CD8-positive, alpha-beta memory T cell (primary cell): Measurements from ENCODE around the gene HDAC8. TPM values are rescaled to one million over a fixed set of nuclear protein-coding genes. Genes with fewer than 3 reads are reported as not detected.

Experiments used
- CTCF ChIA-PET: fragments of 350-600 bp; sonication (Branson Sonifier 250); formaldehyde crosslinking; loops from one replicate; lab custom pipeline; 2021; ENCODE audit warnings: antibody characterized with exemption; lab: Charles Lee
- POLR2A ChIA-PET: fragments of 350-600 bp; sonication (Branson Sonifier 250); formaldehyde crosslinking; loops from one replicate; lab custom pipeline; 2021; ENCODE audit warnings: antibody characterized with exemption; lab: Charles Lee
- DNase-seq, 5 donors: peaks; one replicate each; pipeline versions ENCODE4 v3.0.0 to v3.0.0-alpha.2; 2020 to 2022; ENCODE audit warnings: mixed read lengths in 1 of 5
- H3K27ac ChIP-seq: one replicate; pipeline ENCODE4 v1.7.0; 2013; ENCODE audit warnings: low read depth, mild to moderate bottlenecking, low read length, moderate library complexity
- H3K27me3 ChIP-seq: 2 replicates; pipeline ENCODE4 v1.7.0; 2013; ENCODE audit warnings: low read length, mild to moderate bottlenecking; ENCODE audit not compliant: insufficient read depth, poor library complexity, severe bottlenecking
- H3K36me3 ChIP-seq: 2 replicates; pipeline ENCODE4 v1.7.0; 2013; ENCODE audit warnings: mild to moderate bottlenecking, low read length, moderate library complexity; ENCODE audit not compliant: insufficient read depth
- H3K4me1 ChIP-seq: 2 replicates; pipeline ENCODE4 v1.7.0; 2013; ENCODE audit warnings: mild to moderate bottlenecking, low read length, moderate library complexity; ENCODE audit not compliant: insufficient read depth
- H3K4me3 ChIP-seq: 2 replicates; pipeline ENCODE4 v1.7.0; 2013; ENCODE audit warnings: mild to moderate bottlenecking, low read length
- H3K9me3 ChIP-seq: 2 replicates; pipeline ENCODE4 v1.7.0; 2013; ENCODE audit warnings: mild to moderate bottlenecking, low read length
- H3K27ac Mint-ChIP-seq, 8 donors: one replicate each; pipeline ENCODE4 v1.8.0; 2020 to 2021; ENCODE audit warnings: mixed read lengths in 8 of 8, mild to moderate bottlenecking in 6 of 8, inconsistent platforms in 3 of 8, moderate library complexity in 3 of 8
- H3K27me3 Mint-ChIP-seq, 2 donors: one replicate each; pipeline ENCODE4 v1.8.0; 2020 to 2021; ENCODE audit warnings: mixed read lengths in 2 of 2, mild to moderate bottlenecking in 1 of 2, moderate library complexity in 1 of 2
- H3K36me3 Mint-ChIP-seq, 3 donors: one replicate each; pipeline ENCODE4 v1.8.0; 2020 to 2021; ENCODE audit warnings: mixed read lengths in 3 of 3, inconsistent platforms in 1 of 3, mild to moderate bottlenecking in 1 of 3
- H3K4me1 Mint-ChIP-seq, 3 donors: one replicate each; pipeline ENCODE4 v1.8.0; 2020 to 2021; ENCODE audit warnings: mixed read lengths in 3 of 3, inconsistent platforms in 1 of 3, mild to moderate bottlenecking in 1 of 3
- H3K4me3 Mint-ChIP-seq, 7 donors: one replicate each; pipeline ENCODE4 v1.8.0; 2020 to 2021; ENCODE audit warnings: mixed read lengths in 7 of 7, mild to moderate bottlenecking in 6 of 7, moderate library complexity in 4 of 7, inconsistent platforms in 2 of 7
- H3K9me3 Mint-ChIP-seq, 5 donors: one replicate each; pipeline ENCODE4 v1.8.0; 2020 to 2022; ENCODE audit warnings: mixed read lengths in 5 of 5, mild to moderate bottlenecking in 3 of 5, moderate library complexity in 2 of 5, inconsistent platforms in 1 of 5
- polyA plus RNA-seq: library from polyadenylated mRNA; unstranded; fragments of 300-500 nt; fragmentation: Illumina TruSeq; gene quantifications from one replicate; pipeline ENCODE4 v1.2.3, GENCODE V29; 2021
- total RNA-seq, 2 experiments: library from RNA; stranded (reverse); gene quantifications; one replicate each; pipeline ENCODE4 v1.2.3, GENCODE V29; 2021

HDAC8 gene
- total and polyA plus RNA-seq, 3 experiments from 2014 or later, result 16.4 to 17.8 (median 17.3) TPM

- CTCF ChIA-PET, result no interaction called here
- POLR2A ChIA-PET, result no interaction called here
- peaks cover 0 to 6% of the 10 kb centered on the region in 2 donors for H3K27me3 Mint-ChIP-seq
Measured at GRCh38 chrX:72366178-72366577, 206.5 kb downstream of the HDAC8 start.

DNA sequence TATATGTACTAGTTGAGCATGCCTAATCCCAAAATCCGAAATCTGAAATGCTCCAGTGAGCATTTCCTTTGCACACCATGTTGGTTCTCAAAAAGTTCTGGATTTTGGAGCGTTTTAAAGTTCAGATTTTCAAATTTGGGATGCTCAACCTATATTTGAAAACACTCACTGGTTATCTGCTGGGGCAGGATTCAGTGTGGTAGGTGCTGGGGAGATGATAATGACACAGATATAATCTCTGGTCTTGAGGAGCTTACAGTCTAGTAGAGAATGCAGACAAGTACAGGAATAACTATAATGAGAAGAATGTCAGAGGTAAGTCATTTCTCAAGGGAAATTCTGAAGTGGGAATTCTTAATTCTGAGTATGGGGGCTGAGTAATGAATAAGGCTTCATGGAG, 207.5 kb downstream of the HDAC8 start:
- Histone ChIP-seq H3K4me3 (no peak overlapping the region), H3K9me3 (no peaks in the 10 kb centered on the region), H3K27ac (no peak overlapping the region), H3K27me3 (no peaks in the 10 kb centered on the region), H3K36me3 (no peaks in the 10 kb centered on the region), H3K4me1 (no peaks in the 10 kb centered on the region)
- CTCF ChIA-PET, result no interaction called here
- no peaks in the 10 kb centered on the region for H3K4me1 Mint-ChIP-seq
- POLR2A ChIA-PET, result no interaction called here
- no peak overlapping the region for H3K4me3 Mint-ChIP-seq
- no peak for DNase-seq
- H3K27me3 Mint-ChIP-seq, result peaks cover 0 to 4% of the 10 kb centered on the region in 2 donors
- no peak overlapping the region for H3K27ac Mint-ChIP-seq
- peaks cover 0 to 7% (median 2%) of the 10 kb centered on the region in 3 donors for H3K36me3 Mint-ChIP-seq
- H3K9me3 Mint-ChIP-seq, result no peaks in the 10 kb centered on the region

More at GRCh38 chrX:72366178-72366577, 206.5 kb downstream of the HDAC8 start:
- Mint-ChIP-seq H3K36me3 (peaks cover 0 to 9% (median 2%) of the 10 kb centered on the region in 3 donors), H3K4me1 (no peaks in the 10 kb centered on the region), H3K9me3 (no peaks in the 10 kb centered on the region), H3K27ac (no peak overlapping the region), H3K4me3 (no peak overlapping the region)
- Histone ChIP-seq H3K27me3 (no peaks in the 10 kb centered on the region), H3K4me1 (no peaks in the 10 kb centered on the region), H3K27ac (no peak overlapping the region), H3K4me3 (no peak overlapping the region), H3K36me3 (no peaks in the 10 kb centered on the region), H3K9me3 (no peaks in the 10 kb centered on the region)
- no peak for DNase-seq

DNA sequence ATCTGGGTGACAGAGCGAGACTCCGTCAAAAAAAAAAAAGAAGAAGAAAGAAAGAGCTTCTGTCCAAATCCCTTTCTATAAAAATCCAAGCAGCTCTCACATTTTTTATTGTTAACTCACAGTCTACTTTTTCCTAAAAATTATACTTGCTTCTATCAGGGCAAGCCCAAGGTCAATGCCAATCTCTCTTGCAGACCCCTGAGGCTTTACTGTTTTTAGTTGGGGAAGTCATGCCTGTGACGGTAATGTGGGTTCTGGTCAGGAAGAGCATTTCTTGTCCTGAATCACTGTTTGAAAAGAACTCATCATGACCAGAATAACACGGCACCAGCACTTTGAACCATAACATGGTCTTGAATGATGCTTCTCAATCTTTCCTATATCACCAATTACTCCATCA, 212.3 kb downstream of the HDAC8 start:
- H3K36me3 ChIP-seq, result no peaks in the 10 kb centered on the region
- no peaks in the 10 kb centered on the region for H3K4me1 Mint-ChIP-seq
- H3K27me3 Mint-ChIP-seq, result peaks cover 0 to 7% of the 10 kb centered on the region in 2 donors
- ChIA-PET POLR2A (no interaction called here), CTCF (no interaction called here)
- no peak for DNase-seq
- no peaks in the 10 kb centered on the region for H3K27me3 ChIP-seq
- H3K9me3 Mint-ChIP-seq, result no peaks in the 10 kb centered on the region
- H3K27ac Mint-ChIP-seq, result no peak overlapping the region
- H3K4me3 ChIP-seq, result no peak overlapping the region
- peaks cover 0 to 12% (median 4%) of the 10 kb centered on the region in 3 donors for H3K36me3 Mint-ChIP-seq
- no peak overlapping the region for H3K27ac ChIP-seq
- no peak overlapping the region for H3K4me3 Mint-ChIP-seq
- H3K9me3 ChIP-seq, result no peaks in the 10 kb centered on the region
- no peaks in the 10 kb centered on the region for H3K4me1 ChIP-seq

- Mint-ChIP-seq H3K36me3 (peaks cover 0 to 9% (median 2%) of the 10 kb centered on the region in 3 donors), H3K9me3 (no peaks in the 10 kb centered on the region), H3K4me1 (no peaks in the 10 kb centered on the region), H3K27me3 (peaks cover 0 to 8% of the 10 kb centered on the region in 2 donors), H3K4me3 (no peak overlapping the region), H3K27ac (no peak overlapping the region)
- Histone ChIP-seq H3K36me3 (no peaks in the 10 kb centered on the region), H3K4me3 (no peak overlapping the region), H3K27me3 (no peaks in the 10 kb centered on the region), H3K9me3 (no peaks in the 10 kb centered on the region), H3K27ac (no peak overlapping the region), H3K4me1 (no peaks in the 10 kb centered on the region)
- CTCF ChIA-PET, result no interaction called here
- no peak for DNase-seq
- POLR2A ChIA-PET, result no interaction called here
Measured at GRCh38 chrX:72358313-72358712, 214.3 kb downstream of the HDAC8 start.

- H3K9me3 ChIP-seq, result no peaks in the 10 kb centered on the region
- no peak overlapping the region for H3K27ac ChIP-seq
- H3K36me3 ChIP-seq, result no peaks in the 10 kb centered on the region
- no peaks in the 10 kb centered on the region for H3K4me1 ChIP-seq
- H3K36me3 Mint-ChIP-seq, result peaks cover 0 to 30% (median 10%) of the 10 kb centered on the region in 3 donors
- H3K4me3 Mint-ChIP-seq, result no peak overlapping the region
- POLR2A ChIA-PET, result no interaction called here
- H3K9me3 Mint-ChIP-seq, result no peaks in the 10 kb centered on the region
- no peak overlapping the region for H3K4me3 ChIP-seq
- no peak overlapping the region for H3K27ac Mint-ChIP-seq
- H3K27me3 Mint-ChIP-seq, result peaks cover 0 to 8% of the 10 kb centered on the region in 2 donors
- DNase-seq, result no peak
- CTCF ChIA-PET, result no interaction called here
- H3K4me1 Mint-ChIP-seq, result no peaks in the 10 kb centered on the region
- no peaks in the 10 kb centered on the region for H3K27me3 ChIP-seq
Measured at GRCh38 chrX:72352786-72353185, 219.9 kb downstream of the HDAC8 start.

DNA sequence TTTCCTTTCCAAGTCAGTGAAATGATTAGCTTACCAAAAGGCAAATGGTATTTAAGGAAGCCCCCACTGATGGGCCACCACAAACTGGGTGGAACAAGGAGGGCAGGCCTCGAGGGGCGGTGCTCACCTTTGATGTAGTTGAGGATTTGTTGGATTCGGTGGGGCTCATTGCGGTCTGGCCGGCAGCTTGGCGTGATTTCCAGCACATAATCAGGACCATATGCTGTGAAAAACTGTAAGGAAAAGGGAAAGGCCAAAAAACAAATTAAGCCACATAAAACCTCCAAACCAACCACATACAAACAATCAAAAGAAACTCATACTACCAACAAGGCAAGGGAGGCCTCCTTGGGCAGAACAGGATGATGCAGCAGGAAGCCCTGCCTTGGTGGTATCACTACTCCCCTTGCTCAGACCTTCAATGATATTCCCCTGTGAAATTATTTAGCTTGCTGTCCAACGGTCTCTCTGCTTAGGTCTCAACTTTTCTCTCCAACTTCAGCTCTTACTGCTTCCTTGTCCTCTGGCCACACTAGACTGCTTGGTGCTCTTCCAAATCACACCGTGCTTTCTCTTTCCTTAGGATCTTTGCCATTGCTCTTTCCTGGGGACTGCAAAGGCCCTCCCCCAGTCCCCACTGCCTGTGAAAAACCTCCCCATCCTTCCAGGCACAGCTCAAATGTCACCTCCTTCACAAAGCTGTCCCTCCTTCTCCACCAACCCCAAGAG, 220.9 kb downstream of the HDAC8 start:
- peaks cover 0 to 29% (median 10%) of the 10 kb centered on the region in 3 donors for H3K36me3 Mint-ChIP-seq
- CTCF ChIA-PET, result no interaction called here

DNA sequence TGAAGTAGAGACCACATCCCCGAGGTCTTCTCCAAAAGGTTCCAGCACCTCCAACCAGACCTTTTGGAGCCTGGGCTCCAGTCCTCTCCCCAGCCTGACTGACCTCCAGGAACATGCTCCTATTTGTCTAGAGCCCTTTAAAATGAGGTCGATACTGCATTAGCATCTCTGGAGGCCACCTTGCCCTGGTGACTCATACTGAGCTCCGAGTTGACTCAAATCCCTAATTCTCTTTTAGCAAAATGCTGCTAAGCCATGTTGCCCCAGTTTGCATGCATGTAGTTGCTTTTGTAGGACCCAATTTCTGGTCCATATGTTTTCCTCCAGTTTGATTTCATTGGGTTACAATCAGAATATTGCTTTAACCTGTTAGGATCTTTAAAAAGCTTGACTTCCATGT, 223.5 kb downstream of the HDAC8 start:
- ChIA-PET POLR2A (no interaction called here), CTCF (no interaction called here)
- Histone ChIP-seq H3K36me3 (no peaks in the 10 kb centered on the region), H3K4me1 (no peaks in the 10 kb centered on the region), H3K27me3 (no peaks in the 10 kb centered on the region), H3K27ac (no peak overlapping the region), H3K4me3 (no peak overlapping the region), H3K9me3 (no peaks in the 10 kb centered on the region)
- H3K36me3 Mint-ChIP-seq, result peaks cover 0 to 26% (median 8%) of the 10 kb centered on the region in 3 donors
- H3K4me3 Mint-ChIP-seq, result no peak overlapping the region
- H3K4me1 Mint-ChIP-seq, result no peaks in the 10 kb centered on the region
- DNase-seq, result no peak
- no peaks in the 10 kb centered on the region for H3K9me3 Mint-ChIP-seq
- H3K27me3 Mint-ChIP-seq, result peaks cover 0 to 2% of the 10 kb centered on the region in 2 donors
- no peak overlapping the region for H3K27ac Mint-ChIP-seq

More for the DNA sequence above, 220.9 kb downstream of the HDAC8 start:
- no peak overlapping the region for H3K4me3 ChIP-seq
- no peak for DNase-seq
- no peaks in the 10 kb centered on the region for H3K9me3 Mint-ChIP-seq
- no peaks in the 10 kb centered on the region for H3K4me1 Mint-ChIP-seq
- H3K4me3 Mint-ChIP-seq, result no peak overlapping the region
- no peak overlapping the region for H3K27ac ChIP-seq
- peaks cover 0 to 5% of the 10 kb centered on the region in 2 donors for H3K27me3 Mint-ChIP-seq
- no peak overlapping the region for H3K27ac Mint-ChIP-seq
- POLR2A ChIA-PET, result no interaction called here
- H3K27me3 ChIP-seq, result no peaks in the 10 kb centered on the region
- H3K4me1 ChIP-seq, result no peaks in the 10 kb centered on the region
- H3K9me3 ChIP-seq, result no peaks in the 10 kb centered on the region
- no peaks in the 10 kb centered on the region for H3K36me3 ChIP-seq

DNA sequence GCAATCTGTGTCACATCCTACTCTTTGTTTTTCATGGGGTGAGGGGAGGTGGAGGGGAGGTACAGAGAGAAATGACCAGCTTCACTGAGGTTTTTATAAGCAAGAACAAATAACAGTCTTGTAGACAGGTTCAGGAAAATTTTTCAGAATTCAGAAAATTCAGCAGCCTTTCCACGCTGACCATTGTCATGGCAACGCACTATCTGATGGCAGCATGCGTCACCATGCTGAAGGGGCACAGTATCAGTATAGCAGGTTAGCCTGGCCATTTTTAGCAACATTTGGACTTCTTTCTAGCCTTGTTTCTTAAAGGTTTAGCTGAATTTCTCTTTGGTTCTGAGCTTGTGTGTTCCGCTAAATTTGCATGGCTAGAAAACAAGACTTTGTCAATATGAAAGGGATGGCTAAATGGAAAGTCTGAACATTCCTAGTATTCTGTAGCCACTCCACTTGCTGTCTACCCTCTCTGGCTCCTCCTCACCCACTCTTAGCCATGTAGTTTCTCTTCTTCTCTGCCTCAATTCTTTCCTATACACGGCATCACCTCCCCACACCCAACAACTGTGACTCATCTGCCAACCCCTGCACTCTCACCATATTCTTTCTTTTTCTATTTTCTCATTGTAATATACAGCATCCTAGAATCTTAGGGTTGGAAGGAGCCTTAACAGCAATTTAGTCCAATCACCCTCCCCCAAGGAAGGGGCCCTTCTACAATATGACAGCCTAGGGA, 224.2 kb downstream of the HDAC8 start:
- H3K4me1 ChIP-seq, result no peaks in the 10 kb centered on the region
- CTCF ChIA-PET, result no interaction called here
- Mint-ChIP-seq H3K4me1 (no peaks in the 10 kb centered on the region), H3K4me3 (no peak overlapping the region), H3K36me3 (peaks cover 0 to 26% (median 8%) of the 10 kb centered on the region in 3 donors), H3K27me3 (peaks cover 0 to under 1% of the 10 kb centered on the region in 2 donors), H3K9me3 (no peaks in the 10 kb centered on the region), H3K27ac (no peak overlapping the region)
- H3K27me3 ChIP-seq, result no peaks in the 10 kb centered on the region
- POLR2A ChIA-PET, result no interaction called here
- no peak for DNase-seq
- no peak overlapping the region for H3K4me3 ChIP-seq
- no peak overlapping the region for H3K27ac ChIP-seq
- no peaks in the 10 kb centered on the region for H3K9me3 ChIP-seq
- H3K36me3 ChIP-seq, result no peaks in the 10 kb centered on the region
